Fibroblast of pulmonary artery (primary cell): ENCODE measurements around the gene CACNB3.

ENCODE experiments used
- DNase-seq: peaks from one replicate; pipeline ENCODE4 v3.0.0-alpha.2; 2010; ENCODE audit warnings: low read depth
- H3K4me3 ChIP-seq: replicated peaks from 2 replicates; pipeline ENCODE4 v1.5.1; 2011; ENCODE audit warnings: low read depth, mild to moderate bottlenecking, control low read depth, low read length, moderate library complexity
- TF ChIP-seq, protein P1 (sequence below): IDR thresholded peaks from 2 replicates; pipeline ENCODE4 v1.5.1; 2011; ENCODE audit warnings: mild to moderate bottlenecking, control low read depth, low read length, inconsistent platforms; ENCODE audit errors: missing control alignments

CACNB3 gene

GRCh38 chr12:48827026-48827425 is 8.7 kb downstream of the CACNB3 start:
- TF ChIP-seq, protein P1, sequence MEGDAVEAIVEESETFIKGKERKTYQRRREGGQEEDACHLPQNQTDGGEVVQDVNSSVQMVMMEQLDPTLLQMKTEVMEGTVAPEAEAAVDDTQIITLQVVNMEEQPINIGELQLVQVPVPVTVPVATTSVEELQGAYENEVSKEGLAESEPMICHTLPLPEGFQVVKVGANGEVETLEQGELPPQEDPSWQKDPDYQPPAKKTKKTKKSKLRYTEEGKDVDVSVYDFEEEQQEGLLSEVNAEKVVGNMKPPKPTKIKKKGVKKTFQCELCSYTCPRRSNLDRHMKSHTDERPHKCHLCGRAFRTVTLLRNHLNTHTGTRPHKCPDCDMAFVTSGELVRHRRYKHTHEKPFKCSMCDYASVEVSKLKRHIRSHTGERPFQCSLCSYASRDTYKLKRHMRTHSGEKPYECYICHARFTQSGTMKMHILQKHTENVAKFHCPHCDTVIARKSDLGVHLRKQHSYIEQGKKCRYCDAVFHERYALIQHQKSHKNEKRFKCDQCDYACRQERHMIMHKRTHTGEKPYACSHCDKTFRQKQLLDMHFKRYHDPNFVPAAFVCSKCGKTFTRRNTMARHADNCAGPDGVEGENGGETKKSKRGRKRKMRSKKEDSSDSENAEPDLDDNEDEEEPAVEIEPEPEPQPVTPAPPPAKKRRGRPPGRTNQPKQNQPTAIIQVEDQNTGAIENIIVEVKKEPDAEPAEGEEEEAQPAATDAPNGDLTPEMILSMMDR, result no peak
- H3K4me3 ChIP-seq, result no peak overlapping the region
- no peak for DNase-seq

DNA sequence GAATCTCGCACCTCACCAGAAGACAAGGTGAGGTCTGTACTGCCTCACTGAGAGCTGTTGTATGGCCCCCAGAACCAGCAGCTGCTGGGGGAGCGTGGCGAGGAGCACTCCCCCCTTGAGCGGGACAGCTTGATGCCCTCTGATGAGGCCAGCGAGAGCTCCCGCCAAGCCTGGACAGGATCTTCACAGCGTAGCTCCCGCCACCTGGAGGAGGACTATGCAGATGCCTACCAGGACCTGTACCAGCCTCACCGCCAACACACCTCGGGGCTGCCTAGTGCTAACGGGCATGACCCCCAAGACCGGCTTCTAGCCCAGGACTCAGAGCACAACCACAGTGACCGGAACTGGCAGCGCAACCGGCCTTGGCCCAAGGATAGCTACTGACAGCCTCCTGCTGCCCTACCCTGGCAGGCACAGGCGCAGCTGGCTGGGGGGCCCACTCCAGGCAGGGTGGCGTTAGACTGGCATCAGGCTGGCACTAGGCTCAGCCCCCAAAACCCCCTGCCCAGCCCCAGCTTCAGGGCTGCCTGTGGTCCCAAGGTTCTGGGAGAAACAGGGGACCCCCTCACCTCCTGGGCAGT is 9.3 kb downstream of the CACNB3 start:
- TF ChIP-seq, protein P1, result no peak
- H3K4me3 ChIP-seq, result no peak overlapping the region
- no peak for DNase-seq

GRCh38 chr12:48828293-48828692 is 10.0 kb downstream of the CACNB3 start:
- no peak overlapping the region for H3K4me3 ChIP-seq
- TF ChIP-seq, protein P1, result no peak
- DNase-seq, result no peak

- TF ChIP-seq, protein P1, result no peak
- H3K4me3 ChIP-seq, result no peak overlapping the region
- no peak for DNase-seq
Observed at GRCh38 chr12:48828841-48829575, 10.7 kb downstream of the CACNB3 start.

GRCh38 chr12:48831257-48831656 is 13.0 kb downstream of the CACNB3 start:
- DNase-seq, result no peak
- TF ChIP-seq, protein P1, result no peak
- no peak overlapping the region for H3K4me3 ChIP-seq

DNA sequence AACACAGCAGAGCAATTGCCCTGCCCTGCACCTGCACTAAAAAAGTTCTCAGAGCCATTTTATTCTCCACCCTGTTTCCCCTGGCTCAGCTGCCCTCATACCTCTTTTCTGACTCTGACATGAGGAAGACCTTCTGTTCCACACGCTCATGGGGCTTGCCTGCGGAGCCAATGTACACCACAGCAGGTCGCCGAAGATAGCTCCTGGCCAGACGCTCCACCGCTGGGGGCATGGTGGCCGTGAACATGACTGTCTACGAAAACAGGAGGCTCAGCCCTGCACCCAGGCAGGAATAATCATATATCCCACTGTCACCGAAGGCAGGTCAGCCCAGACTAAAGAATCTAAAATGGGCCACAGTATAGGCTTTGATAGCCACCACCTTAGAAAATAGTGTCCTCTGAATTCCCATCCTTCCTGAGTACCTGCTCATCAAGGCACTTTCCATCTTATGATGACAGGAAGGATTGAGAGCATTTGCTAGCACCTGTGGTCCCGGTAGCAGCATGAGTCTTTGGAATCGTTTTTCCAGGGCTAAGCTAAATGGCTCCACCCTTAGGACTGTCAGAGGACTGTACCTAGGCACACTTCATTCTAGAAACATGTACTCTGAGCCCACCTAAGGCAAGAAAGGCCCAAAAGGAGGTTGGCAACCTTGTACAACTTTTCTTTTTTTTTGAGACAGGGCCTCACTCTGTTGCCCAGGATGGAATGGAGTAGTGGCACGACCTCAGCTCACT is 14.2 kb downstream of the CACNB3 start:
- no peak for DNase-seq
- H3K4me3 ChIP-seq, result no peak overlapping the region
- TF ChIP-seq, protein P1, result no peak
